SW480 (cell line): ENCODE data around the gene IL22RA2.

ENCODE experiments used
- DNase-seq: peaks from one replicate; pipeline ENCODE4 v3.0.0-alpha.2; 2016; ENCODE audit warnings: low spot score

IL22RA2 gene

GRCh38 chr6:137166247-137167098 lies 7.0 kb downstream of the IL22RA2 start:
- no peak for DNase-seq

- peak; percentile 32 for DNase-seq
Measured at GRCh38 chr6:137165375-137166246, 7.8 kb downstream of the IL22RA2 start.

- DNase-seq: no peak
Measured at GRCh38 chr6:137163732-137164318, 9.6 kb downstream of the IL22RA2 start.

GRCh38 chr6:137162692-137163306 lies 10.6 kb downstream of the IL22RA2 start:
- no peak for DNase-seq

GRCh38 chr6:137161949-137162348 lies 11.5 kb downstream of the IL22RA2 start:
- DNase-seq: no peak

GRCh38 chr6:137160763-137161162 lies 12.7 kb downstream of the IL22RA2 start:
- DNase-seq: no peak

GRCh38 chr6:137159912-137160311 lies 13.5 kb downstream of the IL22RA2 start:
- no peak for DNase-seq

- DNase-seq: no peak
Measured at GRCh38 chr6:137157601-137158000, 15.8 kb downstream of the IL22RA2 start.

- DNase-seq: no peak
Measured at GRCh38 chr6:137156650-137157049, 16.8 kb downstream of the IL22RA2 start.

GRCh38 chr6:137155830-137156229 lies 17.6 kb downstream of the IL22RA2 start:
- peak; percentile 39 for DNase-seq

- no peak for DNase-seq
Measured at GRCh38 chr6:137150072-137150471, 23.4 kb downstream of the IL22RA2 start.

- DNase-seq: no peak
Measured at GRCh38 chr6:137149035-137149393, 24.4 kb downstream of the IL22RA2 start.

GRCh38 chr6:137148306-137149034 lies 25.0 kb downstream of the IL22RA2 start:
- DNase-seq: no peak

- DNase-seq: no peak
Measured at GRCh38 chr6:137147195-137147594, 26.2 kb downstream of the IL22RA2 start.

GRCh38 chr6:137146206-137146605 lies 27.2 kb downstream of the IL22RA2 start:
- no peak for DNase-seq

GRCh38 chr6:137145421-137145820 lies 28.0 kb downstream of the IL22RA2 start:
- DNase-seq: no peak

- no peak for DNase-seq
Measured at GRCh38 chr6:137136065-137136464, 37.4 kb downstream of the IL22RA2 start.

- DNase-seq: no peak
Measured at GRCh38 chr6:137134483-137134882, 39.0 kb downstream of the IL22RA2 start.

GRCh38 chr6:137133122-137133521 lies 40.3 kb downstream of the IL22RA2 start:
- DNase-seq: no peak

GRCh38 chr6:137126875-137127485 lies 46.5 kb downstream of the IL22RA2 start:
- DNase-seq: no peak

GRCh38 chr6:137123078-137123477 lies 50.4 kb downstream of the IL22RA2 start:
- no peak for DNase-seq
